GM12878 (cell line): ENCODE results near the gene XRCC6.

Source experiments
- ATF7 ChIP-seq: fragments of 450-650 bp; IDR thresholded peaks from 2 replicates; pipeline ENCODE4 v1.6.1; 2016; ENCODE audit warnings: low read depth, mild to moderate bottlenecking
- CHD1 ChIP-seq: IDR thresholded peaks from 2 replicates; pipeline ENCODE4 v1.6.1; 2012; ENCODE audit warnings: low read depth, low read length, improper control_type of control experiment
- CHD4 ChIP-seq: fragments of 200-600 bp; sonication (generic); IDR thresholded peaks from 2 replicates; pipeline ENCODE4 v1.6.1; 2016; ENCODE audit warnings: mild to moderate bottlenecking
- ESRRA ChIP-seq: IDR thresholded peaks from 2 replicates; pipeline ENCODE4 v1.6.1; 2012; ENCODE audit warnings: mild to moderate bottlenecking, low read length, improper control_type of control experiment
- NFXL1 ChIP-seq: fragments of 450-650 bp; IDR thresholded peaks from 2 replicates; pipeline ENCODE4 v1.6.1; 2017; ENCODE audit warnings: antibody characterized with exemption, mild to moderate bottlenecking, borderline replicate concordance
- POLR2A ChIP-seq: IDR thresholded peaks from 2 replicates; pipeline ENCODE4 v1.6.1; 2011; ENCODE audit warnings: low read depth, mild to moderate bottlenecking, low read length
- POLR2AphosphoS5 ChIP-seq: IDR thresholded peaks from 2 replicates; pipeline ENCODE4 v1.6.1; 2011; ENCODE audit warnings: mild to moderate bottlenecking, low read length, inconsistent platforms
- TF ChIP-seq, protein P1 (sequence below): fragments of 450-650 bp; IDR thresholded peaks from 2 replicates; pipeline ENCODE4 v1.6.1; 2018; ENCODE audit warnings: mild to moderate bottlenecking, low read depth, moderate library complexity; ENCODE audit not compliant: partially characterized antibody
- TF ChIP-seq, protein P2 (sequence below), 3 experiments: IDR thresholded peaks in 2 of 3; conservative IDR thresholded peaks in 1 of 3; 2 replicates each; pipeline ENCODE4 v1.5.1; 2011; ENCODE audit warnings: low read depth in 3 of 3, low read length in 3 of 3, mild to moderate bottlenecking in 3 of 3, control low read depth in 2 of 3, moderate library complexity in 2 of 3, inconsistent platforms in 1 of 3, mixed read lengths in 1 of 3; ENCODE audit not compliant: control insufficient read depth in 2 of 3, insufficient read depth in 1 of 3; ENCODE audit errors: extremely low read depth in 1 of 3
- TF ChIP-seq, protein P3 (sequence below): fragments of 450-650 bp; IDR thresholded peaks from 2 replicates; pipeline ENCODE4 v1.6.1; 2014; ENCODE audit warnings: mild to moderate bottlenecking
- TF ChIP-seq, protein P4 (sequence below): IDR thresholded peaks from 2 replicates; pipeline ENCODE4 v1.6.1; 2012; ENCODE audit warnings: mild to moderate bottlenecking, low read depth, low read length
- TF ChIP-seq, protein P5 (sequence below): fragments of 450-650 bp; formaldehyde crosslinking; IDR thresholded peaks from 2 replicates; pipeline ENCODE4 v1.5.0; 2022; ENCODE audit warnings: mild to moderate bottlenecking, missing genetic modification characterization

DNA sequence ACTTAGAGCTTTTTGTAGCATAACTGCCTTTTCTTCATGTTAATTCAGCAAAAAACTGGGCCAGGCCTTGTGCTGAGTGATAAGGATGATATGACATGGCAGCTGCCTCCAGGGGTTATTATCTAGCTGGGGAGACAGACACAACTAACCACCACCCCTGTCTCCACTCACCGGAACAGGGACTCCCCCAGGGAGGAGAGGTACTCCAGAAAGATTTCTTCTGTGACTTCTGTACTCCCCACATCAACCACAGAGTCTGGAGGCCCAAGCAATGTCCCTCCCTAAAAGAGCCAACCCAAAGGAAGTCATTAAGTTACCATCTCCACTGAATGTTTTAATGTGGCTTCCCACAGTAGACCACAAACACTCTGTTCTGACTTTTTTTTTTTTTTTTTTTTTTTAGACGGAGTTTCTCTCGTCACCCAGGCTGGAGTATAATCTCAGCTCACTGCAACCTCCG lies 17.2 kb upstream of the XRCC6 start:
- no peak for TF ChIP-seq CHD1
- TF ChIP-seq, protein P1, sequence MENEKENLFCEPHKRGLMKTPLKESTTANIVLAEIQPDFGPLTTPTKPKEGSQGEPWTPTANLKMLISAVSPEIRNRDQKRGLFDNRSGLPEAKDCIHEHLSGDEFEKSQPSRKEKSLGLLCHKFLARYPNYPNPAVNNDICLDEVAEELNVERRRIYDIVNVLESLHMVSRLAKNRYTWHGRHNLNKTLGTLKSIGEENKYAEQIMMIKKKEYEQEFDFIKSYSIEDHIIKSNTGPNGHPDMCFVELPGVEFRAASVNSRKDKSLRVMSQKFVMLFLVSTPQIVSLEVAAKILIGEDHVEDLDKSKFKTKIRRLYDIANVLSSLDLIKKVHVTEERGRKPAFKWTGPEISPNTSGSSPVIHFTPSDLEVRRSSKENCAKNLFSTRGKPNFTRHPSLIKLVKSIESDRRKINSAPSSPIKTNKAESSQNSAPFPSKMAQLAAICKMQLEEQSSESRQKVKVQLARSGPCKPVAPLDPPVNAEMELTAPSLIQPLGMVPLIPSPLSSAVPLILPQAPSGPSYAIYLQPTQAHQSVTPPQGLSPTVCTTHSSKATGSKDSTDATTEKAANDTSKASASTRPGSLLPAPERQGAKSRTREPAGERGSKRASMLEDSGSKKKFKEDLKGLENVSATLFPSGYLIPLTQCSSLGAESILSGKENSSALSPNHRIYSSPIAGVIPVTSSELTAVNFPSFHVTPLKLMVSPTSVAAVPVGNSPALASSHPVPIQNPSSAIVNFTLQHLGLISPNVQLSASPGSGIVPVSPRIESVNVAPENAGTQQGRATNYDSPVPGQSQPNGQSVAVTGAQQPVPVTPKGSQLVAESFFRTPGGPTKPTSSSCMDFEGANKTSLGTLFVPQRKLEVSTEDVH = no peak
- TF ChIP-seq, protein P2, sequence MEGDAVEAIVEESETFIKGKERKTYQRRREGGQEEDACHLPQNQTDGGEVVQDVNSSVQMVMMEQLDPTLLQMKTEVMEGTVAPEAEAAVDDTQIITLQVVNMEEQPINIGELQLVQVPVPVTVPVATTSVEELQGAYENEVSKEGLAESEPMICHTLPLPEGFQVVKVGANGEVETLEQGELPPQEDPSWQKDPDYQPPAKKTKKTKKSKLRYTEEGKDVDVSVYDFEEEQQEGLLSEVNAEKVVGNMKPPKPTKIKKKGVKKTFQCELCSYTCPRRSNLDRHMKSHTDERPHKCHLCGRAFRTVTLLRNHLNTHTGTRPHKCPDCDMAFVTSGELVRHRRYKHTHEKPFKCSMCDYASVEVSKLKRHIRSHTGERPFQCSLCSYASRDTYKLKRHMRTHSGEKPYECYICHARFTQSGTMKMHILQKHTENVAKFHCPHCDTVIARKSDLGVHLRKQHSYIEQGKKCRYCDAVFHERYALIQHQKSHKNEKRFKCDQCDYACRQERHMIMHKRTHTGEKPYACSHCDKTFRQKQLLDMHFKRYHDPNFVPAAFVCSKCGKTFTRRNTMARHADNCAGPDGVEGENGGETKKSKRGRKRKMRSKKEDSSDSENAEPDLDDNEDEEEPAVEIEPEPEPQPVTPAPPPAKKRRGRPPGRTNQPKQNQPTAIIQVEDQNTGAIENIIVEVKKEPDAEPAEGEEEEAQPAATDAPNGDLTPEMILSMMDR (IDR thresholded peaks at IDR 0.05 in 2 of 3, conservative IDR thresholded peaks at IDR 0.05 in 1 of 3; ENCODE audit: control insufficient read depth in 2 of 3, extremely low read depth in 1 of 3, insufficient read depth in 1 of 3, low read depth in 3 of 3, low read length in 3 of 3) = no peak
- peak; percentile 78 for TF ChIP-seq ATF7
- TF ChIP-seq POLR2AphosphoS5 = no peak
- TF ChIP-seq POLR2A = no peak
- TF ChIP-seq, protein P3, sequence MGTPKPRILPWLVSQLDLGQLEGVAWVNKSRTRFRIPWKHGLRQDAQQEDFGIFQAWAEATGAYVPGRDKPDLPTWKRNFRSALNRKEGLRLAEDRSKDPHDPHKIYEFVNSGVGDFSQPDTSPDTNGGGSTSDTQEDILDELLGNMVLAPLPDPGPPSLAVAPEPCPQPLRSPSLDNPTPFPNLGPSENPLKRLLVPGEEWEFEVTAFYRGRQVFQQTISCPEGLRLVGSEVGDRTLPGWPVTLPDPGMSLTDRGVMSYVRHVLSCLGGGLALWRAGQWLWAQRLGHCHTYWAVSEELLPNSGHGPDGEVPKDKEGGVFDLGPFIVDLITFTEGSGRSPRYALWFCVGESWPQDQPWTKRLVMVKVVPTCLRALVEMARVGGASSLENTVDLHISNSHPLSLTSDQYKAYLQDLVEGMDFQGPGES = no peak
- TF ChIP-seq ESRRA = no peak
- TF ChIP-seq, protein P4, sequence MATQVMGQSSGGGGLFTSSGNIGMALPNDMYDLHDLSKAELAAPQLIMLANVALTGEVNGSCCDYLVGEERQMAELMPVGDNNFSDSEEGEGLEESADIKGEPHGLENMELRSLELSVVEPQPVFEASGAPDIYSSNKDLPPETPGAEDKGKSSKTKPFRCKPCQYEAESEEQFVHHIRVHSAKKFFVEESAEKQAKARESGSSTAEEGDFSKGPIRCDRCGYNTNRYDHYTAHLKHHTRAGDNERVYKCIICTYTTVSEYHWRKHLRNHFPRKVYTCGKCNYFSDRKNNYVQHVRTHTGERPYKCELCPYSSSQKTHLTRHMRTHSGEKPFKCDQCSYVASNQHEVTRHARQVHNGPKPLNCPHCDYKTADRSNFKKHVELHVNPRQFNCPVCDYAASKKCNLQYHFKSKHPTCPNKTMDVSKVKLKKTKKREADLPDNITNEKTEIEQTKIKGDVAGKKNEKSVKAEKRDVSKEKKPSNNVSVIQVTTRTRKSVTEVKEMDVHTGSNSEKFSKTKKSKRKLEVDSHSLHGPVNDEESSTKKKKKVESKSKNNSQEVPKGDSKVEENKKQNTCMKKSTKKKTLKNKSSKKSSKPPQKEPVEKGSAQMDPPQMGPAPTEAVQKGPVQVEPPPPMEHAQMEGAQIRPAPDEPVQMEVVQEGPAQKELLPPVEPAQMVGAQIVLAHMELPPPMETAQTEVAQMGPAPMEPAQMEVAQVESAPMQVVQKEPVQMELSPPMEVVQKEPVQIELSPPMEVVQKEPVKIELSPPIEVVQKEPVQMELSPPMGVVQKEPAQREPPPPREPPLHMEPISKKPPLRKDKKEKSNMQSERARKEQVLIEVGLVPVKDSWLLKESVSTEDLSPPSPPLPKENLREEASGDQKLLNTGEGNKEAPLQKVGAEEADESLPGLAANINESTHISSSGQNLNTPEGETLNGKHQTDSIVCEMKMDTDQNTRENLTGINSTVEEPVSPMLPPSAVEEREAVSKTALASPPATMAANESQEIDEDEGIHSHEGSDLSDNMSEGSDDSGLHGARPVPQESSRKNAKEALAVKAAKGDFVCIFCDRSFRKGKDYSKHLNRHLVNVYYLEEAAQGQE = no peak
- TF ChIP-seq, protein P5, sequence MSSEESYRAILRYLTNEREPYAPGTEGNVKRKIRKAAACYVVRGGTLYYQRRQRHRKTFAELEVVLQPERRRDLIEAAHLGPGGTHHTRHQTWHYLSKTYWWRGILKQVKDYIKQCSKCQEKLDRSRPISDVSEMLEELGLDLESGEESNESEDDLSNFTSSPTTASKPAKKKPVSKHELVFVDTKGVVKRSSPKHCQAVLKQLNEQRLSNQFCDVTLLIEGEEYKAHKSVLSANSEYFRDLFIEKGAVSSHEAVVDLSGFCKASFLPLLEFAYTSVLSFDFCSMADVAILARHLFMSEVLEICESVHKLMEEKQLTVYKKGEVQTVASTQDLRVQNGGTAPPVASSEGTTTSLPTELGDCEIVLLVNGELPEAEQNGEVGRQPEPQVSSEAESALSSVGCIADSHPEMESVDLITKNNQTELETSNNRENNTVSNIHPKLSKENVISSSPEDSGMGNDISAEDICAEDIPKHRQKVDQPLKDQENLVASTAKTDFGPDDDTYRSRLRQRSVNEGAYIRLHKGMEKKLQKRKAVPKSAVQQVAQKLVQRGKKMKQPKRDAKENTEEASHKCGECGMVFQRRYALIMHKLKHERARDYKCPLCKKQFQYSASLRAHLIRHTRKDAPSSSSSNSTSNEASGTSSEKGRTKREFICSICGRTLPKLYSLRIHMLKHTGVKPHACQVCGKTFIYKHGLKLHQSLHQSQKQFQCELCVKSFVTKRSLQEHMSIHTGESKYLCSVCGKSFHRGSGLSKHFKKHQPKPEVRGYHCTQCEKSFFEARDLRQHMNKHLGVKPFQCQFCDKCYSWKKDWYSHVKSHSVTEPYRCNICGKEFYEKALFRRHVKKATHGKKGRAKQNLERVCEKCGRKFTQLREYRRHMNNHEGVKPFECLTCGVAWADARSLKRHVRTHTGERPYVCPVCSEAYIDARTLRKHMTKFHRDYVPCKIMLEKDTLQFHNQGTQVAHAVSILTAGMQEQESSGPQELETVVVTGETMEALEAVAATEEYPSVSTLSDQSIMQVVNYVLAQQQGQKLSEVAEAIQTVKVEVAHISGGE (CRISPR knock-in tag) = no peak
- no peak for TF ChIP-seq NFXL1
- TF ChIP-seq CHD4 = no peak
